Activated CD4-positive, alpha-beta memory T cell treated with anti-CD3 and anti-CD28 coated beads for 36 hours (primary cell): ENCODE results near the gene MRTFB. TPM values are rescaled to one million over a fixed set of nuclear protein-coding genes. Genes with fewer than 3 reads are reported as not detected.

Source experiments
- CTCF ChIA-PET: fragments of 350-600 bp; sonication (Branson Sonifier 250); formaldehyde crosslinking; loops from one replicate; lab custom pipeline; 2021; ENCODE audit warnings: antibody characterized with exemption, inconsistent platforms; lab: Charles Lee
- POLR2A ChIA-PET: fragments of 350-600 bp; sonication (Branson Sonifier 250); formaldehyde crosslinking; loops from one replicate; lab custom pipeline; 2021; ENCODE audit warnings: antibody characterized with exemption; lab: Charles Lee
- DNase-seq: peaks from one replicate; pipeline ENCODE4 v3.0.0-alpha.2; 2020
- H3K27ac Mint-ChIP-seq: one replicate; pipeline ENCODE4 v1.8.0; 2021; ENCODE audit warnings: mixed read lengths
- H3K27me3 Mint-ChIP-seq: one replicate; pipeline ENCODE4 v1.8.0; 2021; ENCODE audit warnings: mixed read lengths
- H3K36me3 Mint-ChIP-seq: one replicate; pipeline ENCODE4 v1.8.0; 2021; ENCODE audit warnings: mixed read lengths
- H3K4me1 Mint-ChIP-seq: one replicate; pipeline ENCODE4 v1.8.0; 2021; ENCODE audit warnings: low read depth, mixed read lengths
- H3K4me3 Mint-ChIP-seq: one replicate; pipeline ENCODE4 v1.8.0; 2021; ENCODE audit warnings: mild to moderate bottlenecking, mixed read lengths
- H3K9me3 Mint-ChIP-seq: one replicate; pipeline ENCODE4 v1.8.0; 2021; ENCODE audit warnings: mixed read lengths
- intact Hi-C: fragments of 100-400 bp; cut with micrococcal nuclease; formaldehyde crosslinking; loops from one replicate; pipeline ENCODE4 v1.15.1; 2023
- total RNA-seq, 2 experiments: library from RNA; stranded (reverse); gene quantifications; one replicate each; pipeline ENCODE4 v1.2.3, GENCODE V29; 2021

MRTFB gene
- total RNA-seq, 2 experiments from 2014 or later = 8.8 to 9.7 TPM

- Mint-ChIP-seq H3K36me3 (peaks cover 32% of the 10 kb centered on the region), H3K4me3 (no peak overlapping the region), H3K27me3 (no peaks in the 10 kb centered on the region), H3K27ac (no peak overlapping the region), H3K9me3 (no peaks in the 10 kb centered on the region), H3K4me1 (no peaks in the 10 kb centered on the region)
- POLR2A ChIA-PET = no interaction called here
- no peak for DNase-seq
- intact Hi-C loops = no loop called here
- CTCF ChIA-PET = no interaction called here
Measured at GRCh38 chr16:14263769-14264168, 192.7 kb downstream of the MRTFB start.

DNA sequence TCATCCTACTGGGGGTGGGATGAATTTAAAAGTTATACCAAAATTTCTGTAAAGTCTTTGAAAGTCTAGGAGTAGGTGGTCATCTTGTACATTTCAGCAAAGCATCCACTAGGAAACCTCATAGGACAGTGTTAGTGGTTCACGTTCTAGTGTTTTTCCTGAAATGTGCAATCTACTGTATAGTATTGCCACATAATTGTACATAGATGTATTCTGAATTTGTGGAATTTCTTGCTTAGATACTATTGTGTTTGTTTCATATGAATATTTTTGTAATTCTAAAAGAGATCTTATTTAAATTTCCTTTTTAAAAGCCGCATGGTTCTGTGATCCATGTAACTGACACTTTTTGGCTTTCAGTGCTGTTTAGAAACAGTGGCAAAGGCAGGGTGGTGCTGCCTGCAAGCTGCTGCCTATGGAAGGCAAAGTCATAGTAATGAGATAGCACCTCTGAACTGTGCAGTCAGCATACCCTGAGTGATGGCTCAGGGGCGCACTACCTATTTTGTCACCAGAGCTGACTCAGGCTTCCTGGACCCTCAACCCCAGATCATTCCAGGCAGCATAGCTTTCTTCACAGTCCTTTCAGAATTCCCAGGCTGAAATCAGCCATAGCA, 193.3 kb downstream of the MRTFB start:
- H3K4me3 Mint-ChIP-seq = no peak overlapping the region
- CTCF ChIA-PET = interaction anchor here (0.7 to 1.2 kb wide), 3 partner anchors 15 to 345 kb away, joined by 3 to 6 read pairs (median 4); partner anchors contain the start of gene ERCC4
- POLR2A ChIA-PET = no interaction called here
- H3K9me3 Mint-ChIP-seq = peaks cover 6% of the 10 kb centered on the region
- H3K27ac Mint-ChIP-seq = no peak overlapping the region
- H3K36me3 Mint-ChIP-seq = peaks cover 36% of the 10 kb centered on the region
- no peaks in the 10 kb centered on the region for H3K27me3 Mint-ChIP-seq
- intact Hi-C loops = no loop called here
- no peak for DNase-seq
- H3K4me1 Mint-ChIP-seq = no peaks in the 10 kb centered on the region

DNA sequence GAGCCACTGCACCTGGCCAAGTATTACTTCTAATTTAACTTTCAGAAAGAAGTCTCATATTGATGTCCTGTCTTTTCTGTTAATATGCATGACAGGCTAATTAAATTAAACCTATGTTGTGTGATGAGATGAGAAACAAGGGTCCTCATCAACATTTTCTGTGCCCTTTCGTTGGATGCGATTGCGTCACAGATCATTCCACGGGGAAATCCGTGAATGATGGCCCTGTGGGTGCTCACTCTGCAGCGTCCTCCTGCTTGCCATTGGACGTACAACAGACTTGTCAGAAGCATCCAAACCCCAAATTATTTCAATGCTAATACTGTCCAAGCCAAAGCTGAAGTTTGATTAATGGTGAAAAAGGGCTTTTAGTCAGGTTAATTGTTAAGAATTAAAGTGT, 197.0 kb downstream of the MRTFB start:
- H3K9me3 Mint-ChIP-seq = peaks cover 19% of the 10 kb centered on the region
- ChIA-PET CTCF (interaction anchor here (1.5 kb wide), 1 partner anchor 345 kb away, joined by 3 read pairs; no protein-coding TSS in a partner anchor), POLR2A (no interaction called here)
- no peak for DNase-seq
- H3K4me3 Mint-ChIP-seq = no peak overlapping the region
- H3K27ac Mint-ChIP-seq = no peak overlapping the region
- intact Hi-C loops = no loop called here
- H3K27me3 Mint-ChIP-seq = no peaks in the 10 kb centered on the region
- peaks cover 32% of the 10 kb centered on the region for H3K36me3 Mint-ChIP-seq
- H3K4me1 Mint-ChIP-seq = no peaks in the 10 kb centered on the region

- Mint-ChIP-seq H3K9me3 (peaks cover 2% of the 10 kb centered on the region), H3K4me1 (no peaks in the 10 kb centered on the region), H3K36me3 (no peaks in the 10 kb centered on the region), H3K27ac (no peak overlapping the region), H3K4me3 (no peak overlapping the region), H3K27me3 (no peaks in the 10 kb centered on the region)
- DNase-seq = no peak
- intact Hi-C loops = no loop called here
- CTCF ChIA-PET = interaction anchor here (0.6 kb wide), 1 partner anchor 356 kb away, joined by 3 read pairs; the partner anchor contains the start of gene ERCC4
- POLR2A ChIA-PET = no interaction called here
Measured at GRCh38 chr16:14275934-14276333, 204.8 kb downstream of the MRTFB start.

- no peaks in the 10 kb centered on the region for H3K27me3 Mint-ChIP-seq
- no peak overlapping the region for H3K4me3 Mint-ChIP-seq
- H3K4me1 Mint-ChIP-seq = no peaks in the 10 kb centered on the region
- ChIA-PET POLR2A (no interaction called here), CTCF (interaction anchor here (1.4 to 2.1 kb wide), 2 partner anchors 29 to 359 kb away, joined by 7 to 9 read pairs; partner anchors contain the start of gene ERCC4)
- H3K9me3 Mint-ChIP-seq = no peaks in the 10 kb centered on the region
- no peaks in the 10 kb centered on the region for H3K36me3 Mint-ChIP-seq
- no peak overlapping the region for H3K27ac Mint-ChIP-seq
- no peak for DNase-seq
- intact Hi-C loops = no loop called here
Measured at GRCh38 chr16:14278749-14279148, 207.6 kb downstream of the MRTFB start.

DNA sequence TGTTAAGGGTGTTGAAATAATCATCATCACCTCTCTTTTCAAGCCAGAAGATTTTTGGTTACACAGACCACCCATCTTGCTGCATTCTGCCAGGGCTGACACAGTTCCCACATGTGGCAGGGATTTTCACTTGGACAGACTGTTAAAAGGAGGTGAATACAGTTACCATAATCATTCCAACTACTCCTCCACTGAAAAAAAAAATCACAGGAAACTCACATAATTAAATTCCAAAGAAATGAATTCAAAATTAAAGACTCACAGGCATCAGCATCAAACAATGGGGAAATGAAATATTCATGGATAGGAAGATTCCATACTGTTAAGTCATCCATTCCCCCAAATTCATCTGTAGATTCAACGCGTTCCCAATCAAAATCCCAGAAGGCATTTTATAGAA, 209.4 kb downstream of the MRTFB start:
- no peak for DNase-seq
- ChIA-PET CTCF (interaction anchor here (0.8 to 2.1 kb wide), 2 partner anchors 31 to 361 kb away, joined by 3 to 9 read pairs; partner anchors contain the start of gene ERCC4), POLR2A (no interaction called here)
- intact Hi-C loops = no loop called here
- no peaks in the 10 kb centered on the region for H3K27me3 Mint-ChIP-seq
- no peaks in the 10 kb centered on the region for H3K36me3 Mint-ChIP-seq
- H3K4me3 Mint-ChIP-seq = no peak overlapping the region
- H3K27ac Mint-ChIP-seq = no peak overlapping the region
- peaks cover 4% of the 10 kb centered on the region for H3K4me1 Mint-ChIP-seq
- H3K9me3 Mint-ChIP-seq = no peaks in the 10 kb centered on the region

DNA sequence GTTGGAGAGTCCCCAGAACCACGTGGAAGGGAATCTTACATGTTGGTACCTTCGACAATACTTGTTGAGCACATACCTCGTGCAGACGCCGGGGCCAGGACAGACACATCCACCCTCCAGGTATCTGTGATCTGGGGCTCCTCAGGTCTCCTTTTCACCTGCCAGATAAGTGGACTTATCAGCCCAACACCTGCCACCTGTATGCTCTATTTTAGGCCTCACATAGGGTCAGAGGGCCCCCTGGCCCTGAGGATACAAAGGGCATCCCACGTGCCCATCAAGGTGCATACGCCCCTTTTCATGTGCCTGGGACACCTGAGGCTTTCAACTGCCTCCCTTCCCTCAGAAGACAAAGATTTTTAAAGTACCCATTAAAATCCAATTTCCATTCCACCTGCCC, 212.7 kb downstream of the MRTFB start:
- CTCF ChIA-PET = interaction anchor here (0.9 kb wide), 1 partner anchor 361 kb away, joined by 3 read pairs; no protein-coding TSS in a partner anchor
- no peak overlapping the region for H3K27ac Mint-ChIP-seq
- no peaks in the 10 kb centered on the region for H3K36me3 Mint-ChIP-seq
- intact Hi-C loops = no loop called here
- no peaks in the 10 kb centered on the region for H3K27me3 Mint-ChIP-seq
- H3K4me3 Mint-ChIP-seq = no peak overlapping the region
- POLR2A ChIA-PET = no interaction called here
- DNase-seq = no peak
- H3K4me1 Mint-ChIP-seq = peaks cover 13% of the 10 kb centered on the region
- peaks cover 5% of the 10 kb centered on the region for H3K9me3 Mint-ChIP-seq

DNA sequence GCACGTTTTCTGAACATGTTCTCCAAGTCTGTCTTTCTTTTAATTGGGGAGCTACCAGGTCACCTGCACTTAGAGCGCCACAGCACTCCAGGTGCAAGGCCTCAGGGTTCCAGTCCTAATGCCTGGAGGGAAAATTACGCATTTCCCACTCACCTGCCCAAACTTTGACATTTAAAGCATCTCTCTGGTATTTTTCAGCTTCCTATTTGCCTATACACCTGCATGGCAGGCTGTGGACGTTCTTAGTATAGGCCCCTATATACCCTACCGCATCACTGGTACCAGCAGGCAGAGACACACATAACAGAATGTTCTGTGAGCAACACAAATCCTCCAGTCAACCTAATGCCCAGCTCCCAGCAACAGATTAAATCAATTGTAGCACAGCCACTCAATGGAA, 213.3 kb downstream of the MRTFB start:
- Mint-ChIP-seq H3K27ac (no peak overlapping the region), H3K27me3 (no peaks in the 10 kb centered on the region), H3K4me3 (no peak overlapping the region), H3K4me1 (peaks cover 13% of the 10 kb centered on the region), H3K9me3 (peaks cover 11% of the 10 kb centered on the region), H3K36me3 (peaks cover 3% of the 10 kb centered on the region)
- POLR2A ChIA-PET = no interaction called here
- CTCF ChIA-PET = interaction anchor here (0.9 kb wide), 1 partner anchor 362 kb away, joined by 3 read pairs; no protein-coding TSS in a partner anchor
- DNase-seq = no peak
- intact Hi-C loops = no loop called here

DNA sequence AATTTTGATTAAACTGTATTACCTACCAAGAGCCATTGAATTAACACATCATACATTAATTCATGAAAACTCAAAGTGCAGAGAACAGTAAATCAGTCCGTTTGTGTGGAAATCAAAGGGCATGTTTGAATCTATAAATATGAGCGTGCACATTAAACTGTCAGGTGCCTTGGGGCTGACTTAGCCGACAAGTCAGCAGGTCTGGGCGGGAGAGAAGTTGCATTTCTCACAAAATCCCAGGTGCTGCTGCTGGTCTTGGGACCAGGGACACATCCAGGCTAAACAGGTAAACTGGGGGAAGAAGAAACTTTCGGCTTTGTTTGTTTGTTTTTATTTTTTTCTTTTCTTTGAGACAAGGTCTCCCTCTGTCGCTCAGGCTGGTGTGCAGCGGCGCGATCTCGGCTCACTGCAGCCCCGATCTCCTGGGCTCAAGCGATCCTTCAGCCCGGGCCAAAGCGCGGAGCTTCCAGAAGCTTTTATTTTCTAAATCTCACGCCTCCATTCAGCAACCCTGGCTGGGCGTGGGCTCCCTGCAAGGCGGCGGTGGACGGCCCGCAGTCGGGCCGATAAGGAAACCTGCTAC, 213.9 kb downstream of the MRTFB start:
- H3K27ac Mint-ChIP-seq = peak overlapping the region; percentile 77
- peak overlapping the region; percentile 85 for H3K4me3 Mint-ChIP-seq
- H3K4me1 Mint-ChIP-seq = peaks cover 13% of the 10 kb centered on the region
- peaks cover 18% of the 10 kb centered on the region for H3K9me3 Mint-ChIP-seq
- ChIA-PET CTCF (interaction anchor here (1.1 to 2.3 kb wide), 6 partner anchors 10 to 366 kb away, joined by 3 to 22 read pairs (median 7); partner anchors contain the start of gene ERCC4), POLR2A (no interaction called here)
- intact Hi-C loops = loop anchor here (1.0 to 5.0 kb wide), 2 partner anchors 347 to 365 kb away; partner anchors contain the start of genes BFAR, ERCC4 and PARN
- H3K27me3 Mint-ChIP-seq = no peaks in the 10 kb centered on the region
- H3K36me3 Mint-ChIP-seq = peaks cover 3% of the 10 kb centered on the region
- no peak for DNase-seq

- ChIA-PET CTCF (interaction anchor here (1.1 to 2.3 kb wide), 6 partner anchors 9 to 367 kb away, joined by 3 to 22 read pairs (median 7); partner anchors contain the start of gene ERCC4), POLR2A (interaction anchor here (1.0 kb wide), 1 partner anchor 366 kb away, joined by 3 read pairs; the partner anchor contains the start of gene ERCC4)
- Mint-ChIP-seq H3K36me3 (peaks cover 3% of the 10 kb centered on the region), H3K27ac (peak overlapping the region; percentile 77), H3K4me3 (peak overlapping the region; percentile 85), H3K27me3 (no peaks in the 10 kb centered on the region), H3K9me3 (peaks cover 23% of the 10 kb centered on the region), H3K4me1 (peaks cover 13% of the 10 kb centered on the region)
- DNase-seq = peak; percentile 96
- intact Hi-C loops = loop anchor here (1.0 to 5.0 kb wide), 2 partner anchors 347 to 365 kb away; partner anchors contain the start of genes BFAR, ERCC4 and PARN
Measured at GRCh38 chr16:14285513-14286367, 214.6 kb downstream of the MRTFB start.

GRCh38 chr16:14286368-14287230, 215.5 kb downstream of the MRTFB start:
- Mint-ChIP-seq H3K36me3 (peaks cover 3% of the 10 kb centered on the region), H3K27ac (peak overlapping the region; percentile 23)
- POLR2A ChIA-PET = interaction anchor here (1.0 kb wide), 1 partner anchor 367 kb away, joined by 3 read pairs; the partner anchor contains the start of gene ERCC4

More at GRCh38 chr16:14286368-14287230, 215.5 kb downstream of the MRTFB start:
- Mint-ChIP-seq H3K9me3 (peaks cover 25% of the 10 kb centered on the region), H3K27me3 (no peaks in the 10 kb centered on the region), H3K4me1 (peaks cover 13% of the 10 kb centered on the region), H3K4me3 (peak overlapping the region; percentile 85)
- DNase-seq = peak; percentile 52
- intact Hi-C loops = loop anchor here (5.0 kb wide), 1 partner anchor 346 kb away; the partner anchor contains the start of genes BFAR and PARN
- CTCF ChIA-PET = interaction anchor here (1.1 to 2.3 kb wide), 7 partner anchors 8 to 367 kb away, joined by 3 to 22 read pairs (median 7); partner anchors contain the start of gene ERCC4
